HCT116 (cell line): Measurements from ENCODE around the gene SH2D2A.

ENCODE experiments used
- CEBPB ChIP-seq: IDR thresholded peaks from 2 replicates; pipeline ENCODE4 v1.6.1; 2012; ENCODE audit warnings: low read depth
- EGR1 ChIP-seq: IDR thresholded peaks from 2 replicates; pipeline ENCODE4 v1.6.1; 2012; ENCODE audit warnings: low read depth
- ELF1 ChIP-seq: IDR thresholded peaks from 2 replicates; pipeline ENCODE4 v1.6.1; 2012; ENCODE audit warnings: low read depth, borderline replicate concordance
- EZH2 ChIP-seq: fragments of 200-600 bp; sonication (generic); IDR thresholded peaks from 2 replicates; pipeline ENCODE4 v1.6.1; 2017; ENCODE audit warnings: antibody characterized with exemption, mixed run types
- EZH2phosphoT487 ChIP-seq: fragments of 200-600 bp; IDR thresholded peaks from 2 replicates; pipeline ENCODE4 v1.6.1; 2018; ENCODE audit warnings: antibody characterized with exemption, borderline replicate concordance
- JUND ChIP-seq: IDR thresholded peaks from 2 replicates; pipeline ENCODE4 v1.6.1; 2012
- POLR2A ChIP-seq: IDR thresholded peaks from 2 replicates; pipeline ENCODE4 v1.7.0; 2011; ENCODE audit warnings: borderline replicate concordance; ENCODE audit not compliant: insufficient read depth, insufficient read length; ENCODE audit errors: extremely low read depth
- POLR2AphosphoS5 ChIP-seq: IDR thresholded peaks from 2 replicates; pipeline ENCODE4 v1.6.1; 2011; ENCODE audit warnings: mild to moderate bottlenecking, low read depth, low read length, moderate library complexity
- RAD21 ChIP-seq: IDR thresholded peaks from 2 replicates; pipeline ENCODE4 v1.6.1; 2012; ENCODE audit warnings: low read depth, mild to moderate bottlenecking
- YY1 ChIP-seq: IDR thresholded peaks from 2 replicates; pipeline ENCODE4 v1.6.1; 2011; ENCODE audit warnings: low read length, low read depth, moderate library complexity, mild to moderate bottlenecking; ENCODE audit not compliant: insufficient replicate concordance; ENCODE audit errors: extremely low read depth
- ZFX ChIP-seq: fragments of 450-650 bp; IDR thresholded peaks from 2 replicates; pipeline ENCODE4 v1.6.1; 2017
- ZNF274 ChIP-seq: fragments of 200-500 bp; sonication (Bioruptor generic); IDR thresholded peaks from 2 replicates; pipeline ENCODE4 v1.6.1; 2014; ENCODE audit warnings: mild to moderate bottlenecking, low read depth, low read length, inconsistent platforms
- TF ChIP-seq, protein P1 (sequence below), 3 experiments: fragments of 200-600 bp in 1 of 3; sonication (generic) in 1 of 3; IDR thresholded peaks in 2 of 3; conservative IDR thresholded peaks in 1 of 3; 2 replicates each; pipeline ENCODE4 v1.5.1; 2012 to 2017; ENCODE audit warnings: low read depth in 2 of 3, low read length in 2 of 3, antibody characterized with exemption in 1 of 3, borderline replicate concordance in 1 of 3, control low read depth in 1 of 3, mild to moderate bottlenecking in 1 of 3, mixed read lengths in 1 of 3, mixed run types in 1 of 3, moderate library complexity in 1 of 3; ENCODE audit not compliant: insufficient read depth in 1 of 3
- TF ChIP-seq, protein P2 (sequence below): IDR thresholded peaks from 2 replicates; pipeline ENCODE4 v1.6.1; 2012

DNA sequence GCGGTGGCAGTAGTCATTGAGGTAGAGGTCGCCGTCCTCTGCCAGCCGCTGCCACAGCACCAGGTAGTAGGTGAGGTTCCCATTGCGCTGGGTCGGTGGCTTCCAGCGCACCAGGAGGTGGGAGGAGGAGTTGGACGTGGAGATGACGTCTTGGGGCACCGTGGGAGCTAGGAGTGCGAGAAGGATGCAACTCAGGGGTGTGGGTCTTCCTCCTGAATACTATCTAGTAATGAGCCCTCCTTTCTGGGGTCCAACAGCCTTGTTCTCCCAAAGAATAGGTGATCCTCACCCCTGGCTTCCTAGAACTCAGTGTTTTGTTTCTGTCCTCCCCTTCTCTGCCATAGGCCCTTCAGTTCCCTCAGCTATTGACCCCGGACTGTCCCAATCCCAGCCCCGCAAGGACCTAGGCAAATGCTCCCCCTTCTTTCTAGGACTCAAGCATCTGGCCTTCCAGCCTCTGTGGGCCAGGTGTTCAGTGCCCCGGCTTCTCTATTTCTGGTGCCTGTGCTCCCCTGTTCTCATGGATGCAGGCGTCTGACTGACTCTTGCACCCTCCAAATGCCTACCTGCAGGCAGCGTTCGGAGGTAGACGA lies 29.4 kb upstream of the SH2D2A start:
- no peak for TF ChIP-seq RAD21
- no peak for TF ChIP-seq EGR1
- no peak for TF ChIP-seq EZH2phosphoT487
- TF ChIP-seq, protein P1, sequence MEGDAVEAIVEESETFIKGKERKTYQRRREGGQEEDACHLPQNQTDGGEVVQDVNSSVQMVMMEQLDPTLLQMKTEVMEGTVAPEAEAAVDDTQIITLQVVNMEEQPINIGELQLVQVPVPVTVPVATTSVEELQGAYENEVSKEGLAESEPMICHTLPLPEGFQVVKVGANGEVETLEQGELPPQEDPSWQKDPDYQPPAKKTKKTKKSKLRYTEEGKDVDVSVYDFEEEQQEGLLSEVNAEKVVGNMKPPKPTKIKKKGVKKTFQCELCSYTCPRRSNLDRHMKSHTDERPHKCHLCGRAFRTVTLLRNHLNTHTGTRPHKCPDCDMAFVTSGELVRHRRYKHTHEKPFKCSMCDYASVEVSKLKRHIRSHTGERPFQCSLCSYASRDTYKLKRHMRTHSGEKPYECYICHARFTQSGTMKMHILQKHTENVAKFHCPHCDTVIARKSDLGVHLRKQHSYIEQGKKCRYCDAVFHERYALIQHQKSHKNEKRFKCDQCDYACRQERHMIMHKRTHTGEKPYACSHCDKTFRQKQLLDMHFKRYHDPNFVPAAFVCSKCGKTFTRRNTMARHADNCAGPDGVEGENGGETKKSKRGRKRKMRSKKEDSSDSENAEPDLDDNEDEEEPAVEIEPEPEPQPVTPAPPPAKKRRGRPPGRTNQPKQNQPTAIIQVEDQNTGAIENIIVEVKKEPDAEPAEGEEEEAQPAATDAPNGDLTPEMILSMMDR (IDR thresholded peaks at IDR 0.05 in 2 of 3, conservative IDR thresholded peaks at IDR 0.05 in 1 of 3; ENCODE audit: borderline replicate concordance in 1 of 3, insufficient read depth in 1 of 3, low read depth in 2 of 3, low read length in 2 of 3): no peak
- TF ChIP-seq, protein P2, sequence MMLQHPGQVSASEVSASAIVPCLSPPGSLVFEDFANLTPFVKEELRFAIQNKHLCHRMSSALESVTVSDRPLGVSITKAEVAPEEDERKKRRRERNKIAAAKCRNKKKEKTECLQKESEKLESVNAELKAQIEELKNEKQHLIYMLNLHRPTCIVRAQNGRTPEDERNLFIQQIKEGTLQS: no peak
- TF ChIP-seq YY1: no peak
- no peak for TF ChIP-seq CEBPB
- no peak for TF ChIP-seq POLR2A
- no peak for TF ChIP-seq POLR2AphosphoS5
- no peak for TF ChIP-seq JUND
- no peak for TF ChIP-seq EZH2
- no peak for TF ChIP-seq ZNF274
- TF ChIP-seq ELF1: no peak
- no peak for TF ChIP-seq ZFX
